H9 (cell line): Measurements from ENCODE around the gene CATSPER1. TPM values are rescaled to one million over a fixed set of nuclear protein-coding genes. Genes with fewer than 3 reads are reported as not detected.

Experiments
- DNase-seq: peaks from one replicate; pipeline ENCODE4 v3.0.0-alpha.2; 2017
- H2AFZ ChIP-seq: one replicate; pipeline ENCODE4 v1.6.1; 2013; ENCODE audit warnings: mild to moderate bottlenecking, low read length, control low read depth, moderate library complexity
- H2AK5ac ChIP-seq: 2 replicates; pipeline ENCODE4 v1.6.1; 2013; ENCODE audit warnings: low read length, control low read depth, mixed read lengths; ENCODE audit not compliant: insufficient read length
- H2BK120ac ChIP-seq: one replicate; pipeline ENCODE4 v1.6.1; 2013; ENCODE audit warnings: low read depth, mild to moderate bottlenecking, low read length, control low read depth, inconsistent platforms; ENCODE audit not compliant: poor library complexity, severe bottlenecking
- H2BK12ac ChIP-seq: 2 replicates; pipeline ENCODE4 v1.6.1; 2013; ENCODE audit warnings: low read length, control low read depth, mixed read lengths, low read depth; ENCODE audit not compliant: insufficient read length
- H2BK15ac ChIP-seq: 2 replicates; pipeline ENCODE4 v1.6.1; 2013; ENCODE audit warnings: low read depth, low read length, control low read depth
- H2BK20ac ChIP-seq: one replicate; pipeline ENCODE4 v1.6.1; 2013; ENCODE audit warnings: low read depth, mild to moderate bottlenecking, low read length, control low read depth, inconsistent platforms; ENCODE audit not compliant: poor library complexity, severe bottlenecking
- H2BK5ac ChIP-seq: 2 replicates; pipeline ENCODE4 v1.6.1; 2013; ENCODE audit warnings: low read length, control low read depth, mixed read lengths; ENCODE audit not compliant: insufficient read length
- H3K14ac ChIP-seq: 2 replicates; pipeline ENCODE4 v1.6.1; 2013; ENCODE audit warnings: low read length, control low read depth; ENCODE audit not compliant: insufficient read depth
- H3K18ac ChIP-seq: 2 replicates; pipeline ENCODE4 v1.6.1; 2013; ENCODE audit warnings: low read depth, mild to moderate bottlenecking, mixed read lengths, low read length, control low read depth; ENCODE audit not compliant: insufficient read length
- H3K23ac ChIP-seq: 2 replicates; pipeline ENCODE4 v1.6.1; 2013; ENCODE audit warnings: low read length, control low read depth, mixed read lengths, low read depth; ENCODE audit not compliant: insufficient read length
- H3K23me2 ChIP-seq: 2 replicates; pipeline ENCODE4 v1.6.1; 2013; ENCODE audit warnings: low read depth, mild to moderate bottlenecking, mixed read lengths, low read length, control low read depth; ENCODE audit not compliant: insufficient read length, poor library complexity, severe bottlenecking
- H3K27ac ChIP-seq: 2 replicates; pipeline ENCODE4 v1.5.1; 2013; ENCODE audit warnings: low read length, control low read depth, mixed read lengths, low read depth; ENCODE audit not compliant: insufficient read length
- H3K27me3 ChIP-seq: 2 replicates; pipeline ENCODE4 v1.6.1; 2013; ENCODE audit warnings: low read length, control low read depth, inconsistent platforms; ENCODE audit not compliant: insufficient read depth
- H3K4ac ChIP-seq: 2 replicates; pipeline ENCODE4 v1.6.1; 2013; ENCODE audit warnings: low read depth, mild to moderate bottlenecking, control low read depth, inconsistent platforms, low read length, moderate library complexity
- H3K4me1 ChIP-seq: 2 replicates; pipeline ENCODE4 v1.6.1; 2013; ENCODE audit warnings: low read length, control low read depth, inconsistent platforms; ENCODE audit not compliant: insufficient read depth
- H3K4me2 ChIP-seq: 2 replicates; pipeline ENCODE4 v1.6.1; 2013; ENCODE audit warnings: low read length, control low read depth, mixed read lengths; ENCODE audit not compliant: insufficient read length, insufficient read depth
- H3K56ac ChIP-seq: 2 replicates; pipeline ENCODE4 v1.6.1; 2013; ENCODE audit warnings: low read depth, mild to moderate bottlenecking, mixed read lengths, low read length, control low read depth; ENCODE audit not compliant: insufficient read length
- H3K79me1 ChIP-seq: 2 replicates; pipeline ENCODE4 v1.6.1; 2013; ENCODE audit warnings: low read depth, mild to moderate bottlenecking, moderate library complexity, low read length, control low read depth, inconsistent platforms; ENCODE audit not compliant: insufficient read depth, poor library complexity, severe bottlenecking
- H3K79me2 ChIP-seq: 2 replicates; pipeline ENCODE4 v1.6.1; 2013; ENCODE audit warnings: low read length, control low read depth, inconsistent platforms; ENCODE audit not compliant: insufficient read depth
- H3K9ac ChIP-seq: 2 replicates; pipeline ENCODE4 v1.6.1; 2013; ENCODE audit warnings: low read length, control low read depth, mixed read lengths; ENCODE audit not compliant: insufficient read length; ENCODE audit errors: extremely low read depth
- H3K9me3 ChIP-seq: one replicate; pipeline ENCODE4 v1.6.1; 2013; ENCODE audit warnings: low read depth, low read length, inconsistent platforms; ENCODE audit not compliant: control insufficient read depth
- H3T11ph ChIP-seq: one replicate; pipeline ENCODE4 v1.6.1; 2013; ENCODE audit warnings: mild to moderate bottlenecking, low read length, control low read depth, inconsistent platforms
- H4K20me1 ChIP-seq: one replicate; pipeline ENCODE4 v1.6.1; 2013; ENCODE audit not compliant: control insufficient read depth, insufficient read length, insufficient read depth
- H4K5ac ChIP-seq: 2 replicates; pipeline ENCODE4 v1.6.1; 2013; ENCODE audit warnings: low read depth, mild to moderate bottlenecking, mixed read lengths, low read length, control low read depth; ENCODE audit not compliant: insufficient read length
- H4K8ac ChIP-seq: replicated peaks from 2 replicates; pipeline ENCODE4 v1.6.1; 2013; ENCODE audit warnings: low read length, control low read depth, mixed read lengths, low read depth; ENCODE audit not compliant: insufficient read length
- H4K91ac ChIP-seq: 2 replicates; pipeline ENCODE4 v1.6.1; 2013; ENCODE audit warnings: low read depth, mild to moderate bottlenecking, moderate library complexity, mixed read lengths, low read length, control low read depth; ENCODE audit not compliant: insufficient read length
- H3K27ac Mint-ChIP-seq, 3 experiments: 2 replicates in 2 of 3; 3 replicates in 1 of 3; pipeline ENCODE4 v1.8.0; 2020 to 2021; ENCODE audit warnings: mixed read lengths in 3 of 3, mild to moderate bottlenecking in 1 of 3, moderate library complexity in 1 of 3
- H3K27me3 Mint-ChIP-seq: 2 replicates; pipeline ENCODE4 v1.8.0; 2021; ENCODE audit warnings: low read depth, mild to moderate bottlenecking, moderate library complexity, mixed read lengths
- H3K36me3 Mint-ChIP-seq, 3 experiments: 2 replicates in 2 of 3; 3 replicates in 1 of 3; pipeline ENCODE4 v1.8.0; 2020 to 2021; ENCODE audit warnings: low read depth in 3 of 3, mixed read lengths in 3 of 3; ENCODE audit not compliant: insufficient read depth in 1 of 3
- H3K4me1 Mint-ChIP-seq, 2 experiments: 2 replicates each; pipeline ENCODE4 v1.8.0; 2020; ENCODE audit warnings: mixed read lengths in 2 of 2
- H3K4me3 Mint-ChIP-seq, 2 experiments: 2 replicates in 1 of 2; 3 replicates in 1 of 2; pipeline ENCODE4 v1.8.0; 2020 to 2021; ENCODE audit warnings: mild to moderate bottlenecking in 2 of 2, mixed read lengths in 2 of 2, moderate library complexity in 1 of 2
- H3K9me3 Mint-ChIP-seq, 2 experiments: 2 replicates in 1 of 2; 3 replicates in 1 of 2; pipeline ENCODE4 v1.8.0; 2020; ENCODE audit warnings: mild to moderate bottlenecking in 2 of 2, mixed read lengths in 2 of 2, moderate library complexity in 1 of 2
- WGBS: extraction: QIAGEN DNeasy Blood & Tissue Kit; methylation state at CpG from one replicate; pipeline ENCODE4 v1.1.7; 2013; ENCODE audit warnings: missing lambda C conversion rate, low lambda C conversion rate, mixed read lengths; ENCODE audit not compliant: insufficient read length; ENCODE audit errors: extremely low coverage; 5-methylcytosine and 5-hydroxymethylcytosine counted together
- total RNA-seq: library from RNA; stranded (reverse); gene quantifications from 2 replicates; pipeline ENCODE4 v1.2.1, GENCODE V29; 2021
- TF ChIP-seq, protein P1 (sequence below): fragments of 200-600 bp; sonication (generic); conservative IDR thresholded peaks from 3 replicates; pipeline ENCODE4 v1.8.0; 2021; ENCODE audit warnings: antibody characterized with exemption, mild to moderate bottlenecking

Gene CATSPER1
- total RNA-seq, 1 experiment from 2014 or later = not detected

DNA sequence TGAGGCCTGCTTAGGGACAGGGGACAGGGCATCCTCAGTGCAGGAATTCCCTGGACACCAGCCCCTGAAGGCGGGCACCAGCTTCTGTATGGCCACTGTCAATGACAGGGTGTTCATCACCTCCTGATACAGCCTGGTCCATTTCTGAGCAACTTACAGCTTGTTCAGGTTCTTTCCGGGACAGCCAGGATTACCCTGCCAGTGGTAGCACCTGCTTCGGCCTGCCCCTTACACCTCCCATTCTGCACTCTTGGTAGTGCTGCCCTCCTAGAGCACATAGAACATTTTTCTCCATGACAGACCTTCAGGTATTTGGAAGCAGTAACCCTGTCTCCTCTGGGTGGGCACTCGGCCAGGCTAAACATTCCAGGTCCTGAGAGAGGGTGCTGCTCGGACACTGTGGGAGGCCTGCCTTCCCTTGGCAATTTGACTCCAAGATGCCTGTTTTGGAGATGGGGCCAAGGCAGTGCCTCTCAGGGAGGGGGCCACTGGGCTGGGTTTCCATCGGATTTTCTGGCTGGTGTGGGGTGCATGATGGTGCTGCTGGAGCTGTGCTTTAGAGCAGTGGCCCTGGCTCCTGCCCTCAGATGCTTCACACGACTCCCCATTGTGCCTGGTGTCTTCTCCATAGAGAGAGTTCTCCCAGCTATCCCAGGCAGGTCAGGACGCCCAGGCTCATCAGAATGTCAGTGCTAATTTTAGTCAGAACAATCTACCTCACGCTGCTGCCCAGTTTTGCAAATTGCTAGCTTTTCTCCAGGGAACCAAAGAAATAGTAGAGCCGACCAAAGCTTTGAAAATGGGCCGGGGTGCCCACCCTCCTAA is 21.5 kb upstream of the CATSPER1 start:
- Histone ChIP-seq H3K4me1 (peaks cover 6% of the 10 kb centered on the region; the same call in 1 of the 2 replicates), H4K8ac (no peak overlapping the region), H4K20me1 (peaks cover 3% of the 10 kb centered on the region), H3K23me2 (peaks cover 13% of the 10 kb centered on the region), H2BK120ac (no peak overlapping the region), H3K4me2 (peak overlapping the region; percentile 74), H3K9me3 (no peaks in the 10 kb centered on the region), H2BK15ac (no peak overlapping the region), H4K5ac (no peak overlapping the region), H3K18ac (no peak overlapping the region), H3K4ac (no peak overlapping the region), H3K56ac (no peak overlapping the region), H4K91ac (no peak overlapping the region), H2AFZ (no peak overlapping the region), H2BK5ac (no peak overlapping the region), H3T11ph (no peak overlapping the region), H3K79me1 (no peaks in the 10 kb centered on the region), H3K27me3 (no peaks in the 10 kb centered on the region), H3K79me2 (peaks cover 5% of the 10 kb centered on the region; the same call in 1 of the 2 replicates), H2AK5ac (no peak overlapping the region), H3K14ac (no peak overlapping the region; the same call in 1 of the 2 replicates), H3K27ac (no peak overlapping the region), H3K23ac (no peak overlapping the region), H3K9ac (peak overlapping the region; percentile 40), H2BK20ac (no peak overlapping the region), H2BK12ac (no peak overlapping the region)
- peak overlapping the region; percentile 84 to 94 for H3K4me3 Mint-ChIP-seq
- peaks cover 10 to 23% (median 20%) of the 10 kb centered on the region in 3 experiments for H3K36me3 Mint-ChIP-seq
- no peaks in the 10 kb centered on the region; the same call in 1 of the 2 replicates for H3K27me3 Mint-ChIP-seq
- no peak for DNase-seq
- H3K9me3 Mint-ChIP-seq = no peaks in the 10 kb centered on the region
- H3K27ac Mint-ChIP-seq = peak overlapping the region in 1 of 3 experiments; percentile 31; a peak in 1 of 7 replicates
- WGBS = no CpG with 5 or more reads among the region's 11 CpGs
- TF ChIP-seq, protein P1, sequence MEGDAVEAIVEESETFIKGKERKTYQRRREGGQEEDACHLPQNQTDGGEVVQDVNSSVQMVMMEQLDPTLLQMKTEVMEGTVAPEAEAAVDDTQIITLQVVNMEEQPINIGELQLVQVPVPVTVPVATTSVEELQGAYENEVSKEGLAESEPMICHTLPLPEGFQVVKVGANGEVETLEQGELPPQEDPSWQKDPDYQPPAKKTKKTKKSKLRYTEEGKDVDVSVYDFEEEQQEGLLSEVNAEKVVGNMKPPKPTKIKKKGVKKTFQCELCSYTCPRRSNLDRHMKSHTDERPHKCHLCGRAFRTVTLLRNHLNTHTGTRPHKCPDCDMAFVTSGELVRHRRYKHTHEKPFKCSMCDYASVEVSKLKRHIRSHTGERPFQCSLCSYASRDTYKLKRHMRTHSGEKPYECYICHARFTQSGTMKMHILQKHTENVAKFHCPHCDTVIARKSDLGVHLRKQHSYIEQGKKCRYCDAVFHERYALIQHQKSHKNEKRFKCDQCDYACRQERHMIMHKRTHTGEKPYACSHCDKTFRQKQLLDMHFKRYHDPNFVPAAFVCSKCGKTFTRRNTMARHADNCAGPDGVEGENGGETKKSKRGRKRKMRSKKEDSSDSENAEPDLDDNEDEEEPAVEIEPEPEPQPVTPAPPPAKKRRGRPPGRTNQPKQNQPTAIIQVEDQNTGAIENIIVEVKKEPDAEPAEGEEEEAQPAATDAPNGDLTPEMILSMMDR = no peak
- H3K4me1 Mint-ChIP-seq = peaks cover 33 to 44% of the 10 kb centered on the region in 2 experiments
